Globus pallidus (tissue), 1 donor: ENCODE measurements around the gene CKAP5.

ENCODE experiments used
- DNase-seq: peaks from one replicate; pipeline ENCODE4 v3.0.0-alpha.2; 2015; ENCODE audit warnings: low spot score

Gene CKAP5

GRCh38 chr11:46766656-46767055 is 79.4 kb downstream of the CKAP5 start:
- no peak for DNase-seq

GRCh38 chr11:46762248-46762647 is 83.8 kb downstream of the CKAP5 start:
- no peak for DNase-seq

GRCh38 chr11:46761807-46762206 is 84.3 kb downstream of the CKAP5 start:
- DNase-seq = no peak

- DNase-seq = no peak
Measured at GRCh38 chr11:46760429-46761128, 85.5 kb downstream of the CKAP5 start.

- DNase-seq = no peak
Measured at GRCh38 chr11:46759196-46759595, 86.9 kb downstream of the CKAP5 start.

GRCh38 chr11:46755962-46756361 is 90.1 kb downstream of the CKAP5 start:
- peak; percentile 59 for DNase-seq

- DNase-seq = no peak
Measured at GRCh38 chr11:46747150-46747549, 98.9 kb downstream of the CKAP5 start.

GRCh38 chr11:46745995-46746394 is 100.1 kb downstream of the CKAP5 start:
- no peak for DNase-seq

GRCh38 chr11:46745328-46745727 is 100.8 kb downstream of the CKAP5 start:
- DNase-seq = no peak

GRCh38 chr11:46743693-46744339 is 102.3 kb downstream of the CKAP5 start:
- no peak for DNase-seq

GRCh38 chr11:46743043-46743442 is 103.0 kb downstream of the CKAP5 start:
- no peak for DNase-seq

- no peak for DNase-seq
Measured at GRCh38 chr11:46741600-46742484, 104.2 kb downstream of the CKAP5 start.

GRCh38 chr11:46738887-46739286 is 107.2 kb downstream of the CKAP5 start:
- no peak for DNase-seq

GRCh38 chr11:46737699-46738098 is 108.4 kb downstream of the CKAP5 start:
- no peak for DNase-seq

GRCh38 chr11:46736615-46737014 is 109.5 kb downstream of the CKAP5 start:
- no peak for DNase-seq

GRCh38 chr11:46736146-46736545 is 109.9 kb downstream of the CKAP5 start:
- no peak for DNase-seq

- DNase-seq = no peak
Measured at GRCh38 chr11:46733234-46733633, 112.8 kb downstream of the CKAP5 start.

- DNase-seq = no peak
Measured at GRCh38 chr11:46731545-46731944, 114.5 kb downstream of the CKAP5 start.

- no peak for DNase-seq
Measured at GRCh38 chr11:46729110-46730027, 116.7 kb downstream of the CKAP5 start.

- no peak for DNase-seq
Measured at GRCh38 chr11:46728659-46729040, 117.4 kb downstream of the CKAP5 start.

GRCh38 chr11:46727952-46728658 is 118.0 kb downstream of the CKAP5 start:
- DNase-seq = no peak
